ENCODE data around the gene LTBR.

LTBR gene

DNA sequence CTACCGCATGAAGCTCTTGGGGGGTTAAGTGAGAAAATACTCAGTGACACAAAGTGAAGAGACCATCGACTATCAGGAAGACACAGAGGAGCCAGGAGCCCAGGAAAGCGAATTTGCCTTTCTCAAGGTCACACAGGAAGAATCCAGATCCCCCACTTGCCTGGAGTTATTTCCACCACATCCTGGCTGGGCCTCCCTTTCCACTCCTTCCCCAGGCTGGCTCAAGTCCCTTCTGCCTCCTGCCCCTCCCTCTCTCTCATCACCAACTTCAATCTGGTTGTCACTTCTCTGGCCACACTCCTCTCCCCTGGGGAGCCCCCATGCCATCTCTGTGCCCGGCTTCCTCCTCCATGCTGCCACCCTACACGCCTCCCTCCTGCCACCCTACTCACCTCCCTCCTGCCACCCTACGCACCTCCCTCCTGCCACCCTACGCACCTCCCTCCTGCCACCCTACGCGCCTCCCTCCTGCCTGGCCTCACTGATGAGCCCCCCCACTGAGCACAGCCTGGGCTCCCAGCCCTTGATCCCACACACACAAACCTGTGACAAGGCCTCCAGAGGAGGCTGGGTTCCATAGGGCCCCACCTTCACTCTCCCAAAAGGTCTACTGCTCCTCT, 14.9 kb upstream of the LTBR start:
- no peak for DNase-seq

- DNase-seq = no peak
Measured at GRCh38 chr12:6369916-6370575, 13.9 kb upstream of the LTBR start.

DNA sequence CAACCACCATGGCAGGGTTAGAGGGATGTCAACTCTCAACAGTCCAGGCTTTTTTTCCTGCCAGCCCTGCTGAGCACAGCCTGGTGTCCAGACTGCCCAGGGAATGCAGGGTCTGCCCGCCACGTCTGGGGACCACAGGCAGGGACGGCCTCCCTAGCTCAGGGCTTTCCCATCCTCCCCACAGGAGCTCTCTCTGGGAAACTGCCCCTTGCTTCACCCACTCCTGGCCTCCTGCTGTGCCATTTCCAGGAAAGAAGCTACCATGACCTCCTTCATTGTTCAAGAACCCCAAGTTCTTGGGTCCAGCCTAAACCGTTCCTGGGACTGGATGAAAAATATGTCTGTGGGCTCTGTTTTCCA, 13.4 kb upstream of the LTBR start:
- no peak for DNase-seq

DNA sequence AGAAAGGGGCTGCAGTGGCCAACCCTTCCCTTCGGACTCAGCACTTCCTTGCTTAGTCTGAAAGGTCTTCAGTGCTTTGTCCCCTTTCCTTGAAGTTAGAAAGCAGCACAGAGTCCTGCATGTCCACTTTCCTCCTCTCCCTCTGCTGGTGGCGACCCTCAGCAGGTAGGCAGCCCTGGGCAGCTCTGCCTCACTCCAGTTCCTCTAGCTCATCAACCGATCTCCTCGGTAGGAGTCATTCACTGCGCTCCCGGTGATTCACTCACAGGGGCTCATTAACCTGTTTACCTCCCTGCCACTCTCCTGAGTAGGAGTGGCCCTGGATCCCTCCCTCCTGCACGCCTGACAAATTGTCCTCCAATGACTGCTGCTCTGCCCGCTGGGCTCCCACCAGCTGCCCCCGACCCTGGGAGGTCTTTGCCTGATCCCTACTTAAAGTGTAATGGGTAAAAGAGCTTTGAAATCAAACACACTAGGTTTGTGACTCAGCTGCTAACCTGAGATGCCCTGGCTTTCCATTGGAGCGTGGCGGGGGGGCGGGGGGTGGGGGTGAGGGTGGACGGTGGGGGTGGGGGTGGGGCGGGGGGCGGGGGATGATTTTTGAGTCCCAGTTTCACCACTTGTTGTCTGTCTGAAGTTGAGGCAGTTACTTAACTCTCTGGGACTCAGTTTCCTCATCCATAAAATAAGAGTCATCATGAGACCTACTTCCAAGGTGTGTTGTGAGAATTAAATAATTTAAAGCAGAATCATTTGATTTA, 12.8 kb upstream of the LTBR start:
- DNase-seq = no peak

- DNase-seq = no peak
Measured at GRCh38 chr12:6372403-6373003, 11.5 kb upstream of the LTBR start.

DNA sequence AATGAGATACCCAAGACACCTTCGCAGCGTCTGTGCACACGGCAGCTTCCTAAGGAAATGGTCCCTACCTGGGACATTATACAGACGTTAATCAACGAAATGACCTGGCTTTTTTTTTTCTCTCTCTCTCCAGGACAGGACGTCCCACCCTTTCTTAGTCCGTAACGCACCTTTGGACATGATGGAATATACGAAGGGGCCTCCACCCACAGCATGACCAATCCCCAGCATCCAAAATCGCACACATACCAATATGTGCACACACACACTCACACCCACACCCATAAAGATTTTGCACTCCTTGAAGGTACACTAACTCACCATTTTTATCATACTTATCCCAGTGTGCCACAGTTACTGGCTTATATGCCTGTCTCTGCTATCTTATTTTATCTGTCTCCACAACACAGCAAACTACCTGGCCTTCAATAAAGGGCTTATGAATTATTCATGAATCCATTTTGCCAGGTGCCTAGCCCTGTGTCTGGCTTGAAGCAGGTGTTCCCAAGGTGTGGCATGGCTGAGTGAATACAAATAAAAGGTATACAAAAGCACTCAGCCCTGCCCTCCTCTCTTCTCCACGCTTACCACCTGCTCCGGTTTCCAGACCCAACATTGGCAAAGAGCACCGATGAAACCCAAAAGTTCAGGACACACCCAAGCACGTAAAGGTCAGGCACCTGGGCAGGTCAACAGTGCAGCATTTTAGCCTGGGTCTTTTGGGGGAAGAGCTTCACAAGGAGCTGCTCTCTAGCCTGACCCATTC, 10.8 kb upstream of the LTBR start:
- no peak for DNase-seq

DNA sequence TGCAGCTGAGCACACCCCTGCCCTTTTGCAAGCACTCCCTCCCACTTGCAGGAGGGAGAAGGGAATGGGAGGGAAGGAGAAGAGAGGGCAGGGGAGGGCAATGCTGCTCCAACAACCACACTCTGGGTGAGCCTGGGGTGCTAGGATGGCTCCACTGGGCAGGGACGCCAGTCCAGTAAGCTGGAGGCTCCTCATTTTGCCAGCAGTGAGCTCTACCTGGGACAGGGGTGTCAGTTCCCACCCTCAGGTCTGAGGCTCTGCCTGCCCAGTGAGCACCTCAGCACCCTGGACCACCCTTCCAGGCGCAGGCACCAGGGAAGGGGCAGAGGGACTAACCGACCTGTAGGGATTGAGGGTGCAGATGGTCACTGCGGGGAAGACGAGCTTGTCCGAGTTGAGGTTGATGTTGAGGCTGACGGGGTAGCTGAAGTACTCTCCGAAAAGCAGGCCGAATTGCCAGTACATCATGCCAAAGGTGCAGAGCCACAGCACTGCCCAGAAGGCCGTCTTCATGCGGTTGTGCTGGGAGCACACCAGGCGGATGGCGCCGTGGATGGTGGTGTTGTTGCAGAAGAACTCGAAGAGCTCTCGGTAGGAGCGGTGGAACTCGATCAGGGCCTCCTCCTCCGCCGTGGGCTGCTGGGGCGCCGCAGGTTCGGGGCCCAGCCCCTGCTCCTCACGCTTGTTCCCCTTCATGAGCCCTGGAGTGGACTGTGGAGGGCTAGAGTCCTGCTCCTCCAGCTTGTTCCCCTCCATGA, 9.8 kb upstream of the LTBR start:
- DNase-seq = no peak

GRCh38 chr12:6374786-6375160, 9.2 kb upstream of the LTBR start:
- DNase-seq = no peak

DNA sequence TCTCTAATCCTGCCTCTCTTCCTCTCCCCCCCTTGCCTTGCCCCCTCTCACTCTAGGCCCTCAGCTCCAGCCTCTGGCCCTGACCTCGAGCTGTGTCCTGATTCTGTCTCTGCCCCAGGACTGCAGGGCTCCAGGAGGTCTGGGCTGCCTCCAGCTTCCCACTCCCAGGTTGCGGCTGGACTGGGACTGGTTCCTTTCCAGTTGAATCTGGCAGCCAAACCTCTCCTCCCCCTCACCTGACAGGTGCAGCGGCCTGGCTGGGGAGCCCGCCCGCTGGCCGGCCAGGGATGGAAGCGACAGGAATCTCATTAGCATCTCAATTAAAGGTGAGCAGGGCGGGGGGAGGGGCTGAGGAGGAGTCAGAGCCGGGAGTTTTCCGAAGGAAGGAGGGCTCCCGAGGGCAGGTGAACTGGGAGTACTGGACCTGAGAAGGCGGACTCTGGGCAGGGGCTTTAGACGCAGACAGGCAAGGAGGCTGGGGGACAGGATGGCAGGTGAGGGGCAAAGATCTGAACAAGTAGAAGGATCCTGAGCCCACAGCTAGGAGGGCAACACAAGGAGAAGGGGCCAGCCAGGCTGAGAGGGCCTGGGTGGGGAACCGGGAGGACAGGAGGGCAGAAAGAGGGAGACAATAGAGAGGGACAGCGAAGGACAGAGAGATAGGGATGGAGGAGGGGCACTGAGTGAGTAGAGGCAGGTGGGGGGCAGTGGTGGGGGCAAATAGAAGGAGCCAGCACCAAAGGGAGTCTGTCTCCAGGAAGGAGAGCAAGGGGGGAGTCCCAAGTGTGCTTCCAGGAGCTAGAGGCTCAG, 8.5 kb upstream of the LTBR start, which contains the start of gene SCNN1A:
Gene SCNN1A, minus strand, starts transcription at position 295 of the 810 bp plus-strand sequence. CDS start 780 bp downstream, outside the sequence.
- DNase-seq = no peak

DNA sequence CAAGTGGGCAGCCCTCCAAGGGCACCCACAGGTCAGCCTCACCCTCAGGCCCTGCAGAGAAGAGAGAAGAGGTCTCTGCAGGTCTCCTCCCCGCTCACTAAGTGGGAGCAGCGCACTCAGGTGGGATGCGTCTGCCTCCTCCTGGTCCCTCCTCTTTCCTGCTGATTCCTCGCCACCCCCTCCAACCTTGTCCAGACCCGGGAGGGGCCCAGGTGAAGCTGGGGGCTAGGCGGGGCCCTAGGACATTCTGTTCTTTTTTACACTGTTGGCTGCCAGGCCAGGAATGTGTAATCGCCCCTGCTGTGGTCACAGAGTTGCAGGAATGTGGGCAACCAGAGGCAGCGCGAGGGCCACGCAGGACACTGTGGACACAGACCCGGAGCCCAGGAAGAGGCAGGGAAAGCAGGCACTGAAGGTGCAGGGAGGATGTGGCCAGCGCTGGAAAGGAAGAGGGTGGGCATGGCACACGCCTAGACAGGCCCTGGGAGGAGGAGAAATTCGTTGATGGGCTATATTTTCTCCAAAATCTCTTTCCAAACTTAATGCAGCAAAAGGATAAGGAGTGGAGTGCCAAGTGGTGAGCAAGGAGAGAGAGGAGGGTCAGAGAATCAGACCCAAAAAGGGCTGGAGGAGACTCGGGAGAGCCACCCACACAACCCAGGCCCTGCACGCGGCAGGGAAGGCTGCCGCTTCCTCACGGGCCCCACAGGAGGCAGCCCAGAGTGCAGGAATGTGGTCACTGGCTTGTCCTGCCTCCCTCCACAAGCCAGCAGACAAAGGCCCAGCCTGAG, 7.7 kb upstream of the LTBR start:
- DNase-seq = no peak

DNA sequence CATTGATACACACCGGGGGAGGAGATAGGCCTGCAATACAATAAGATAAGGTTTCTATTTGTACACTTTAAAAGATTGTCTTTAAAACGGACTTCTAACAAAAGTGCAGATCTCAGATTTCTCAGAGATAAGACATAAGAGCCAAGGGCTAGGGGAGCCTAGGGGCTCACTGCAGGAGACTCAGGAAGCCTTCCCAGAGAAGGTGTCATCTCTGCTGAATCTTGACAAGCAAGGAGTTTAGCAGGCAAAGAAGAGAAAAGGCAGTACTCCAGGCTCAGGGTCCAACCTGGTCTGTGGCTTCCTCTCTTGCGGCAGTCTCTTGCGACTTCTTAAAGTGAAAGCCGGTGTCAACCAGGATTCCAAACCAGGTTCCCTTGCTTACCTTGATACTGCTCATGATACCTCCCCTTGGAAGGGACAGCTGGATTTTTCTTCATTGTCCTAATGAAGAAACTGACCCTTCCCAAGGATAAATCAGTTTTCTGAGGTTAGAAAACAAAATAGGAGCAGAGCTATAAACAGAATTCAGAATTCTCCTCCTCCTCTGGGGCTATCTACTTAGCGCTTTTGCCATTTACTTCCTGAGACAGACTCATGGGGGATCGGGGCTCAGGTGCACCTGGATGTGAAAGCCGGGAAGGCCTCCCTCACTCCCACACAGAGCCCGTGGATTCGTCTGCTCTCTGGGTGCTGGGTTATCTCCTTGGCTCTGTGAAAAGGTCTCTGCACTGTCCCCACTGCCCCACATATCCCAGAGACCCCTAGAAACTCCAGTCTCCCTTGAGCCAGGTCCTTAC, 6.9 kb upstream of the LTBR start:
- no peak for DNase-seq

DNA sequence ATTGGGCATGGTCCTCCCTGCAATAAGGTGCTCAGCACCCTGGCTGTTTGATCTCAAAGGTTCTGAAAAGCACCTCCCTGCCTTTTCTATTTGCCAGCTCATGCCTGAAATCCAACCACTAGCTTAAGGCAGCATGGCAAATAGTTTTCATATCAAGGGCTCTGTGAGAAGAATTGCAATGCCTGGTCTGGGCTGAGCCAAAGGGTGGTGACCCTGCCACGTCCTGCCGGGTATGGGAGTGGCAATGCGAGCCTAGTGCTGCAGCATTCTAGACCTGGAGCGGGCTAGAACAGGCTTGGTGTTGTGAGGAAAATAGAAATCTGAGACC, 6.3 kb upstream of the LTBR start:
- DNase-seq = no peak

GRCh38 chr12:6378709-6379472, 5.1 kb upstream of the LTBR start:
- DNase-seq = no peak

- DNase-seq = no peak
Measured at GRCh38 chr12:6380141-6381121, 3.5 kb upstream of the LTBR start.

DNA sequence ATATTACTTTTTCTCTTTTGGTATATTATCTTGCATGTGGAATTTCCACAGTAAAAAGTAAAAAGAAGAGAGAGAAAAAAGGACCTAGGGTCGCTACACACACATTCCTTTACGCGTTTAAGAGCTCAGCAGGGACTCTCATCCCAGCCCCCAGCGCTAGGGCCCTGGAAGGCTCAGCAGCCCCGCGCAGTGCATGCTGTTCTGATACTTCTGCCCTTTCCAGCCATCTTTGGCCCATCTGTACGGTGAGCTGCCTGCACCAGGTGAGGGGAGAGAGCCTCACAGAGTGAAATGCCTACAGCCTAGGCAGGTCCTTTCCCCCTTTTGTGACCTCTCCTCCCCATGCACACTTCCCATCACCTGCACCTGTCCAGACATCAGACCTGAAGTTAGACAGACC, 1.6 kb upstream of the LTBR start:
- DNase-seq = no peak

DNA sequence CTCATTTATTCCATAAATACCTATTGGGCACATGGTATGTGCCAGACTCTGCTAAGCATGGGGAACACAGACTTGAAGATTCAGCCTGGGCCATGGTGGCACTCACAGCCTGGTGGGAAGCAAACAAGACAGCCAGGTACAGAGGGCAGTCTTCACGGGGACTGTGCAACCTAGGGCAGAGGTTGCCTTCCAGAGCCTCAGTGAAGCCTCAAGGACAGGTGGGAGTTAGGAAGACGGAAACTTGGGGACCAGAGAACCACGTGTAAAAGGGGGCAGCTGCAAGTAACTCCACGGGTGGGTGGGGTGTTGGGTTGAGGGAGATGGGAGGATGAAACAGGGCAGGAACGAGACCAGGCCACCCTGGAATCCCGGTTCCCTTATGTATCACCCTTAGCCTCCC, 980 bp upstream of the LTBR start:
- DNase-seq = no peak

DNA sequence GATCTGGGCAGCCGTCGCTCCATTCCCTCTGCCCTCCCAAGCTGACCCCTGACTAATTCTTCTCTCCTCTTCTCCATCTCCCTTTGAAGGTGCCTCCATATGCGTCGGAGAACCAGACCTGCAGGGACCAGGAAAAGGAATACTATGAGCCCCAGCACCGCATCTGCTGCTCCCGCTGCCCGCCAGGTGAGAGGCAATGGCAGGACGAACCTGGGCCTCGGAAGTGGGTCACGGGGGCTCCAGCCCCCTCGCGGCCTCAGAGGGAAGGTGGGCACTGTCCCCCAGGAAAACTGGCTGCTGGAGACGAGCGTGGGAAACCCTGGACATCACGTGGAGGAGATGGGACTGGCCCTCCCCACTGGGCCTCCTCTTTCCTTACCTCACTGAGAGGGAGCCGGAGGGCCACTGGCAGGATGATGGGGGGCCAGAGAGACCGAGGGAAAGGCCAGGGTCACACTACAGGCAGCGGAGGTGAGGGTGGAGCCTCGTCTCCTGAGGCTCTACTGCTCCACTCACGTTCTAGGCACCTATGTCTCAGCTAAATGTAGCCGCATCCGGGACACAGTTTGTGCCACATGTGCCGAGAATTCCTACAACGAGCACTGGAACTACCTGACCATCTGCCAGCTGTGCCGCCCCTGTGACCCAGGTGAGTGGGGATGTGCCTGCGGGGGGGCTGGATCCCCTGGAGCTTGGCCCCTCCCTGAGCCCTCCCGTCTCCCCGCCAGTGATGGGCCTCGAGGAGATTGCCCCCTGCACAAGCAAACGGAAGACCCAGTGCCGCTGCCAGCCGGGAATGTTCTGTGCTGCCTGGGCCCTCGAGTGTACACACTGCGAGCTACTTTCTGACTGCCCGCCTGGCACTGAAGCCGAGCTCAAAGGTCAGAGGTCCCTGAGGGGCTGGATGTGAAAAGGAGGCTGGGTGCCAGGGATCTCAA, 806 bp downstream of the LTBR start:
- no peak for DNase-seq
